Hematopoietic multipotent progenitor cell treated with erythropoietin and hydrocortisone succinate and interleukin-3 and kit ligand, for 17 days (in vitro differentiated cells): ENCODE data around the gene TCF7L1.
"Not testable (repeated sequence)": the region's sequence is repeated elsewhere in the genome, so short reads cannot be mapped to it uniquely, and the experiment has no call there.

Source experiments
- DNase-seq: peaks from one replicate; pipeline ENCODE4 v3.0.0-alpha.2; 2015; ENCODE audit warnings: low spot score

The TCF7L1 gene, protein sequence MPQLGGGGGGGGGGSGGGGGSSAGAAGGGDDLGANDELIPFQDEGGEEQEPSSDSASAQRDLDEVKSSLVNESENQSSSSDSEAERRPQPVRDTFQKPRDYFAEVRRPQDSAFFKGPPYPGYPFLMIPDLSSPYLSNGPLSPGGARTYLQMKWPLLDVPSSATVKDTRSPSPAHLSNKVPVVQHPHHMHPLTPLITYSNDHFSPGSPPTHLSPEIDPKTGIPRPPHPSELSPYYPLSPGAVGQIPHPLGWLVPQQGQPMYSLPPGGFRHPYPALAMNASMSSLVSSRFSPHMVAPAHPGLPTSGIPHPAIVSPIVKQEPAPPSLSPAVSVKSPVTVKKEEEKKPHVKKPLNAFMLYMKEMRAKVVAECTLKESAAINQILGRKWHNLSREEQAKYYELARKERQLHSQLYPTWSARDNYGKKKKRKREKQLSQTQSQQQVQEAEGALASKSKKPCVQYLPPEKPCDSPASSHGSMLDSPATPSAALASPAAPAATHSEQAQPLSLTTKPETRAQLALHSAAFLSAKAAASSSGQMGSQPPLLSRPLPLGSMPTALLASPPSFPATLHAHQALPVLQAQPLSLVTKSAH

DNA sequence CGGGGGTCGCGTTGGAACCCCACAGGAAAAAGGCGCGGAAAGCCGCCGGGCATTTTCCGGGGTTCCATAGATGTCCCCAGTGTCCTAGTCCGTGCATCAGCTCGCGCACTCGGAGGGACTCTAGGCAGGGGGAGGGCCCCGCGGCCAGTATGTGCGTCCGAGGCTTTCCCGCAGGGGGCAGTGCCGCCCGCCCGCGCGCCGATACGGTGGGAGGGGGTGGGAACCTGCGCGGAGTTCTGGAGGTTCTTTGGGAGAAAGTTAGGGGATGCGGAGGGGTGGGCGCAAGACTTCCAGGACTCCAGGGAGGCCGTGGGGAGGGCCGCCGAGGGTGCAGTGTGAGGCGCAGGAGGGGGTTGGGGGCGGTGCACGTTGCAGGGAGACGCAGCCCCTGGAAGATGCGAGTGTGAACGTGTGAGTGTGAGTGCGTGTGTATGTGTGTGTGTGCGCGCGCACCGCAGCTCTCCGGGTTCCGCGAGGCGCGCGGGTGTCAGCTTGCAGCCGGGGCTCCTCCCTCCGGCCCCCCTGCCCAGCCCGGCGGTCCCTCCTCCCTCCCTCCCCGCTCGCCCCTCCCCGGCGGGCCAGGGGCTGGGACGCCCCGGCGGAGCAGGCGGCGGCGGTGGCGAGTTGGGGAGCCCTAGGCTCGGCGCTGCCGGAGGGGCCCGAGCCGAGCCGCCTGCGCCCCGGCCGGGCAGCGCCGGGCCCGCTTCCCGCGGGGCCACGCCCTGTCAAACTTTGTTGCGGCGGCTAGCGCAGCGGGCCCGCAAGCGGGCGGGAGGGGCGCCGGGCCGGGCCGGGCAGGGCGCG is at the start of gene TCF7L1:
Gene TCF7L1, plus strand, starts transcription at position 559 of the 804 bp plus-strand sequence. CDS start 293 bp downstream, outside the sequence.
- no peak for DNase-seq

- DNase-seq = no peak
Observed at GRCh38 chr2:85085563-85085962, 47.6 kb upstream of the TCF7L1 start.

DNA sequence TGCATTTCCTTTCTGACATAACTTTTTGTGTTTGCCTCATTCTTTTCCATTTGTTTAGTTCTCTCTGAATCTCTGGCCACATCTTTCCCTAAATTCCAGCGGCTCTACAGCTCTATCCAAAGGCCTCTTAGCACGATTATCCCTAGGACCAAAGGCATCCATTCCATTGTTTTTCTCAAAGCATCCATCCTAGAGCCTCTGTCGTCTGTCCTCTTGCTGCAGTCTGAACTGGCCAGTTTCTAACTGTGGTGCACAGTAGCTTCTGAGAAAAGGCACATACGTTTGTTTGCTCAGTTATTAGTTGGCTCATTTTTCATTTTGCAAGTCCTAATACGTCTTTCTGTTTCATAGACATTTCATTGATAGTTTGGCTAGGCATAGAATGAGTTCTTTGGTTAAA is 45.7 kb upstream of the TCF7L1 start:
- DNase-seq = no peak

- no peak for DNase-seq
Observed at GRCh38 chr2:85088921-85089320, 44.3 kb upstream of the TCF7L1 start.

DNA sequence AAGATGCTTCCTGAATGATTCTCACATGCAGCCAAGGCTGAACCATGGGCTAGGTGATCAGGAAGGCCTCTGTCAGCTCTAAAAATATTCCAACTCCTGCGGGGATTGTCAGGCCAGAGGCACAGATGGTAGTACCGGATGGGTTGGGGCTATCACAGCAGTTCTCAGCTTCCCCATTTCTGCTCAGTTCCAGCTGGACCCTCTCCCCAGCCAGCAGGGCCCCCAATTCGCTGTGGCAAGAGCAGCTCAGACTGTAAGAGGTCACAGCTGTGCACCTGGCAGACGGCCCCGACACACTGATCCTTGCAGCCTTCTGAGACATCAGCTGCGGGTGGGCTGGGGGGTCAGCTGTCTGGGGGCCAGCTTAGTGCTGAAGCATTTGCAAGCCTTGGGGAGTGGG is 43.6 kb upstream of the TCF7L1 start:
- DNase-seq = no peak

- no peak for DNase-seq
Observed at GRCh38 chr2:85091838-85092237, 41.4 kb upstream of the TCF7L1 start.

DNA sequence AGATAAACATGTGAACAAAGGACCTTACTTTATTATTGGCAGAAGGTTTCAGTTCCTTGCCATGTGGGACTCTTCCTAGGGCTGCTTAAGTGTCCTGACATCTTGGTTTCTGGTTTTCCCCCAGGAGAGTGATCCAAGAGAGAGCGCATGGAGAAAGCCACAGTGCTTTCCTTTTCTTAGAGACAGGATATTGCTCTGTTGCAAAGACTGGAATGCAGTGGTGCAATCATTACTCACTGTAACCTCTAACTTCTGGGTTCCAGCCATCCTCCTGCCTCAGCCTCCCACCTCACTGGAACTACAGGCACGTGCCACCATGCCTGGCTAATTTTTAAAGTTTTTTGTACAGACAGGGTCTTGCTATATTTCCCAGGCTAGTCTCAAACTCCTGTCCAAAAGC is 38.1 kb upstream of the TCF7L1 start:
- no peak for DNase-seq

DNA sequence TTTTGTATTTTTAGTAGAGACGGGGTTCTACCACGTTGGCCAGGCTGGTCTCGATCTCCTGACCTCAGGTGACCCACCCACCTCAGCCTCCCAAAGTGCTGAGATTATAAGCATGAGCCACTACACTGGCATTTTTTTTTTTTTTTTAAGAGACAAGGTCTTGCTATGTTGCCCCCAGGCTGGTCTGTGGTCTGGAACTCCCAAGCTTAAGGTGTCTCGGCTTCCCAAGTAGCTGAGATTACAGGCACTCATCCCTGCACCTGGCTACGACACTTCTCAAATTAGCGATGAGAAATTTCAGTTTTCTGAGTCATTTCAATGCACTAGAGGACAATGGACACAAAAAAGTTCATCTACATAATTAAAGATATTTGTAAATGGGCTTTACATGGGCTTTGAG is 36.6 kb upstream of the TCF7L1 start:
- DNase-seq = no peak

GRCh38 chr2:85104228-85104627 is 29.0 kb upstream of the TCF7L1 start:
- no peak for DNase-seq

- no peak for DNase-seq
Observed at GRCh38 chr2:85106489-85107180, 26.6 kb upstream of the TCF7L1 start.

DNA sequence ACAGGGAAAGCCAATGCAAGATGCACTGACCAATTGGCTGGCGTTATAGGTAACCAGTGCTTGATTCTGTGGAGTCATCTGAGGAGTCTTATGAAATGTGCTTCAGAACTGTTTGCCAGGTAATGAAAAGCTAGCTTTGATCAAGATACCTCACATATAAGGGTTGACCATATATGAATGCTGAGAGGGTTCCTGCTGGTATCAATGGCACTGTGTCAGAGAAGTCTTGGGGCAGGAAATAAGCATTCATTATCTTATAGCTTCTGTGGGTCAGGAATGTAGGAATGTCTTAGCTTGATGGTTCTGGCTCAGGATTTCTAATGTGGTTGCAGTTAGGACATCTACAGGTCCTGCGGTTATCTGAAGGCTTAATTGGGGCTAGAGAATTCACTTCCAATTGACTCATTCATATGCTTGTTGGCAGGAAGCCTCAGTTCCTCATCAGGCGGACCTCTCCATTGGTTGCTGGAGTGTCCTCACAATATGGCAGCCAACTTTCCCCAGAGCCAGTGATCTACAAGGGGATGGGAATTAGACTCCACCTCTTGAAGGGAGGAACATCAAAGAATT is 22.1 kb upstream of the TCF7L1 start:
- DNase-seq = no peak

- DNase-seq = no peak
Observed at GRCh38 chr2:85111819-85112281, 21.3 kb upstream of the TCF7L1 start.

- DNase-seq = no peak
Observed at GRCh38 chr2:85112906-85113625, 20.1 kb upstream of the TCF7L1 start.

GRCh38 chr2:85114586-85115330 is 18.4 kb upstream of the TCF7L1 start:
- no peak for DNase-seq

GRCh38 chr2:85116207-85116606 is 17.0 kb upstream of the TCF7L1 start:
- DNase-seq = no peak

DNA sequence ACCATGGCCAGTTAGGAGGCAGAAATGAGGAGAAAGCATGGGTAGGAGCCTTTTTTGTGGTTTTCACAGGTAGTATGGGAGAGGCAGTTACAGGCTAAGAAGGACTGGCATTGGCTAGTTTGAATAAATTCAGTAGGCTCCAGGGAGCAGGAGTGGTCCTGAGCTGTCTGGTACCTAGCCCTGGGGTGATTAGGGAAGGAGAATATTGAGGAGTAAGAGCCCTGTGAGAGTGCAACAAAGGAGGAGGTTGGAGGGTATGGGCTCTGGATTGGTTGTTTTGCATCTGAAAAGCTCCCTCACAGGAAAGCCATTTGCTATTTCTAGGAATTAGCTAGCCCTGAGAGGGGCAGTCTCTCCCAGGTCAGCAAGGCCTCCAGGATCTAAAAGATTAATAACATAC is 13.3 kb upstream of the TCF7L1 start:
- no peak for DNase-seq

GRCh38 chr2:85120363-85120762 is 12.8 kb upstream of the TCF7L1 start:
- DNase-seq = no peak

GRCh38 chr2:85126462-85126861 is 6.7 kb upstream of the TCF7L1 start:
- DNase-seq = not testable (repeated sequence)

DNA sequence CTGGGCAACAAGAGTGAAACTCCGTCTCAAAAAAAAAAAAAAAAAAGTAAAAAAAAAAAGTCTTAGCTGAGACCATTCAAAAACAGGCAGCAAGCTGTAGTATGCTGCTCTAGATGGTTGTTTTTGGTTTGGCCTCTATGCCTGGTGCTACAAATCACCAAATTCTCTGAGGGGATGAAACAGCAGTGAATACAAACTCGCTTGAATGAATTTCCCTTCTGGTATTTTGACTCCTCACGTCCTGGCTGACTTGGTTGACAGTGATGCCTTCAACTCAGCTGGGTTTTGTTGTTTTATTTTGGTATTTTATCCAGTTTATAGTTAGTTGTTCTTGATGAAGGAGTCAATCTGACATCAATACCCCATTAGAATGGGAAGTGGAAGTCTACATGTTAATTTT is 3.3 kb upstream of the TCF7L1 start:
- DNase-seq = no peak

- DNase-seq = no peak
Observed at GRCh38 chr2:85130407-85130806, 2.8 kb upstream of the TCF7L1 start.
